H1 (cell line): ENCODE results near the gene MPIG6B. TPM values are rescaled to one million over a fixed set of nuclear protein-coding genes. Genes with fewer than 3 reads are reported as not detected.

ENCODE experiments used
- CTCF ChIA-PET: fragments of 300-600 bp; sonication (Branson Sonifier 250); formaldehyde crosslinking; loops from one replicate; lab custom pipeline; 2021; ENCODE audit not compliant: partially characterized antibody; lab: Charles Lee
- POLR2A ChIA-PET: fragments of 300-600 bp; sonication (Branson Sonifier 250); formaldehyde crosslinking; loops from one replicate; lab custom pipeline; 2021; ENCODE audit warnings: inconsistent platforms; ENCODE audit not compliant: partially characterized antibody; lab: Charles Lee
- DNase-seq, 2 experiments: peaks; one replicate each; pipeline versions ENCODE4 v3.0.0 to v3.0.0-alpha.2; 2010 to 2022; ENCODE audit warnings: low spot score in 2 of 2, low read depth in 1 of 2, mixed read lengths in 1 of 2
- FAIRE-seq: peaks from 2 replicates; lab custom pipeline; 2011; peaks lifted over from hg19 to GRCh38; lab: Jason Lieb, UNC
- H2AFZ ChIP-seq: 2 replicates; pipeline ENCODE4 v1.8.1; 2012; ENCODE audit warnings: low read length, inconsistent platforms
- H2AK5ac ChIP-seq: 2 replicates; pipeline ENCODE4 v1.6.1; 2013; ENCODE audit warnings: low read depth, low read length
- H2BK120ac ChIP-seq: replicated peaks from 2 replicates; pipeline ENCODE3; 2013; ENCODE audit warnings: low read depth, low read length, inconsistent platforms
- H2BK12ac ChIP-seq: 2 replicates; pipeline ENCODE4 v1.6.1; 2013; ENCODE audit warnings: low read depth, low read length
- H2BK15ac ChIP-seq: 2 replicates; pipeline ENCODE4 v1.6.1; 2013; ENCODE audit warnings: low read length
- H2BK20ac ChIP-seq: 2 replicates; pipeline ENCODE4 v1.6.1; 2013; ENCODE audit warnings: low read length
- H2BK5ac ChIP-seq: 2 replicates; pipeline ENCODE4 v1.6.1; 2013; ENCODE audit warnings: low read depth, low read length
- H3K14ac ChIP-seq: 2 replicates; pipeline ENCODE4 v1.6.1; 2013; ENCODE audit warnings: inconsistent platforms; ENCODE audit not compliant: insufficient read length
- H3K18ac ChIP-seq: 2 replicates; pipeline ENCODE4 v1.6.1; 2013; ENCODE audit warnings: low read length; ENCODE audit errors: extremely low read depth
- H3K23ac ChIP-seq: 2 replicates; pipeline ENCODE4 v1.6.1; 2013; ENCODE audit warnings: inconsistent platforms; ENCODE audit not compliant: insufficient read length
- H3K23me2 ChIP-seq: 2 replicates; pipeline ENCODE4 v1.6.1; 2013; ENCODE audit warnings: low read depth, low read length
- H3K27ac ChIP-seq: 2 replicates; pipeline ENCODE4 v1.6.1; 2011; ENCODE audit warnings: low read depth, low read length, inconsistent platforms
- H3K27me3 ChIP-seq, 4 experiments: replicated peaks in 1 of 4; 1 replicate in 1 of 4; 2 replicates in 3 of 4; pipeline versions ENCODE4 v1.6.1 to v1.8.1; 2011 to 2013; ENCODE audit warnings: low read length in 3 of 4, mild to moderate bottlenecking in 3 of 4, inconsistent platforms in 2 of 4, mixed read lengths in 2 of 4, moderate library complexity in 1 of 4; ENCODE audit not compliant: control insufficient read depth in 3 of 4, insufficient read depth in 3 of 4; ENCODE audit errors: extremely low read depth in 1 of 4
- H3K36me3 ChIP-seq, 4 experiments: 2 replicates each; pipeline versions ENCODE4 v1.6.1 to v1.8.1; 2011 to 2013; ENCODE audit warnings: mild to moderate bottlenecking in 4 of 4, low read length in 3 of 4, moderate library complexity in 2 of 4, control low read depth in 1 of 4, inconsistent platforms in 1 of 4; ENCODE audit not compliant: insufficient read depth in 4 of 4, control insufficient read depth in 2 of 4
- H3K4ac ChIP-seq: replicated peaks from 2 replicates; pipeline ENCODE3; 2013; ENCODE audit warnings: low read length, low read depth, mixed read lengths, inconsistent platforms; ENCODE audit not compliant: insufficient read length
- H3K4me1 ChIP-seq, 4 experiments: replicated peaks in 1 of 4; 1 replicate in 1 of 4; 2 replicates in 3 of 4; pipeline versions ENCODE4 v1.6.1 to v1.8.1; 2011 to 2013; ENCODE audit warnings: low read length in 3 of 4, inconsistent platforms in 2 of 4, mixed read lengths in 1 of 4; ENCODE audit not compliant: insufficient read depth in 4 of 4, control insufficient read depth in 3 of 4
- H3K4me2 ChIP-seq, 2 experiments: 2 replicates each; pipeline versions ENCODE4 v1.6.1 to v1.8.1; 2011 to 2013; ENCODE audit warnings: low read depth in 2 of 2, low read length in 2 of 2, control low read depth in 1 of 2, inconsistent platforms in 1 of 2, mild to moderate bottlenecking in 1 of 2; ENCODE audit not compliant: insufficient read depth in 1 of 2
- H3K4me3 ChIP-seq, 4 experiments: fragments of 200-600, 300-600 bp in 1 of 4; sonication (generic), shearing (Covaris generic), sonication (Bioruptor Twin) in 1 of 4; 2 replicates each; pipeline versions ENCODE4 v1.5.1 to v1.8.1; 2011 to 2016; ENCODE audit warnings: low read length in 4 of 4, low read depth in 3 of 4, control low read depth in 2 of 4, inconsistent platforms in 2 of 4, mild to moderate bottlenecking in 2 of 4, mixed read lengths in 1 of 4, moderate library complexity in 1 of 4; ENCODE audit not compliant: insufficient read depth in 2 of 4; ENCODE audit errors: extremely low read depth in 1 of 4
- H3K56ac ChIP-seq: replicated peaks from 2 replicates; pipeline ENCODE3; 2013; ENCODE audit warnings: low read depth, mild to moderate bottlenecking, mixed read lengths, low read length, inconsistent platforms; ENCODE audit not compliant: insufficient read length
- H3K79me1 ChIP-seq: 2 replicates; pipeline ENCODE4 v1.6.1; 2013; ENCODE audit warnings: low read depth, low read length, control low read depth
- H3K79me2 ChIP-seq, 2 experiments: 2 replicates each; pipeline versions ENCODE4 v1.6.1 to v1.8.1; 2012 to 2013; ENCODE audit warnings: low read length in 2 of 2, mild to moderate bottlenecking in 2 of 2, inconsistent platforms in 1 of 2; ENCODE audit not compliant: insufficient read depth in 2 of 2, control insufficient read depth in 1 of 2
- H3K9ac ChIP-seq, 4 experiments: replicated peaks in 1 of 4; 1 replicate in 1 of 4; 2 replicates in 3 of 4; pipeline versions ENCODE4 v1.6.1 to v1.8.1; 2011 to 2013; ENCODE audit warnings: low read depth in 3 of 4, low read length in 3 of 4, control low read depth in 2 of 4, mild to moderate bottlenecking in 2 of 4, moderate library complexity in 2 of 4, inconsistent platforms in 1 of 4; ENCODE audit errors: extremely low read depth in 1 of 4
- H3K9me3 ChIP-seq, 2 experiments: 2 replicates each; pipeline versions ENCODE4 v1.6.1 to v1.8.1; 2012 to 2013; ENCODE audit warnings: mild to moderate bottlenecking in 2 of 2, moderate library complexity in 2 of 2, control low read depth in 1 of 2, inconsistent platforms in 1 of 2, low read depth in 1 of 2, low read length in 1 of 2, mixed read lengths in 1 of 2; ENCODE audit not compliant: insufficient read depth in 2 of 2
- H4K20me1 ChIP-seq, 2 experiments: replicated peaks in 1 of 2; 2 replicates each; pipeline versions ENCODE3 to v1.8.1; 2011 to 2013; ENCODE audit warnings: inconsistent platforms in 2 of 2, low read length in 2 of 2, mild to moderate bottlenecking in 1 of 2; ENCODE audit not compliant: insufficient read depth in 2 of 2, control insufficient read depth in 1 of 2
- H4K5ac ChIP-seq: 2 replicates; pipeline ENCODE4 v1.6.1; 2013; ENCODE audit warnings: low read length, low read depth, mixed read lengths, inconsistent platforms; ENCODE audit not compliant: insufficient read length
- H4K8ac ChIP-seq: 2 replicates; pipeline ENCODE4 v1.8.0; 2013; ENCODE audit warnings: mild to moderate bottlenecking, moderate library complexity, low read length, inconsistent platforms; ENCODE audit not compliant: insufficient read depth; ENCODE audit errors: extremely low read depth
- H4K91ac ChIP-seq: replicated peaks from 2 replicates; pipeline ENCODE3; 2013; ENCODE audit warnings: low read length, mixed read lengths, inconsistent platforms; ENCODE audit not compliant: insufficient read length
- CBX5 ChIP-seq: fragments of 300-800, 300-1000 bp; sonication (generic); IDR thresholded peaks from 2 replicates; pipeline ENCODE4 v1.7.1; 2016; ENCODE audit warnings: antibody characterized with exemption, low read length, low read depth
- CEBPB ChIP-seq: IDR thresholded peaks from 2 replicates; pipeline ENCODE4 v1.6.1; 2012; ENCODE audit warnings: low read depth, low read length
- EGR1 ChIP-seq: IDR thresholded peaks from 2 replicates; pipeline ENCODE4 v1.6.1; 2011; ENCODE audit warnings: low read depth, low read length, borderline replicate concordance
- HDAC6 ChIP-seq: IDR thresholded peaks from one replicate; pipeline ENCODE4 v1.7.1; 2012; ENCODE audit warnings: low read depth, mild to moderate bottlenecking, inconsistent platforms, low read length, moderate library complexity
- RBBP5 ChIP-seq: IDR thresholded peaks from 2 replicates; pipeline ENCODE4 v1.7.1; 2012; ENCODE audit warnings: low read depth, mild to moderate bottlenecking, inconsistent platforms, low read length, moderate library complexity, borderline replicate concordance
- TBP ChIP-seq: IDR thresholded peaks from 2 replicates; pipeline ENCODE4 v1.6.1; 2011; ENCODE audit warnings: low read depth, low read length, improper control_type of control experiment
- WGBS, 2 experiments: shearing (Covaris generic) in 1 of 2; methylation state at CpG; one replicate each; pipeline versions ENCODE4 v1.1.6 to v1.1.7; 2013 to 2015; ENCODE audit warnings: low lambda C conversion rate in 2 of 2, mixed read lengths in 2 of 2, inconsistent platforms in 1 of 2, low coverage in 1 of 2, missing lambda C conversion rate in 1 of 2; ENCODE audit not compliant: insufficient replicate concordance in 2 of 2, insufficient coverage in 1 of 2, insufficient read length in 1 of 2; ENCODE audit errors: extremely low coverage in 1 of 2, missing lambda C conversion rate in 1 of 2; 5-methylcytosine and 5-hydroxymethylcytosine counted together
- polyA plus RNA-seq, 7 experiments: library from polyadenylated mRNA; depleted of rRNA in 3 of 7; stranded (reverse) in 5 of 7; unstranded in 2 of 7; fragments of >200 nt in 5 of 7; fragments of 200-250 nt in 2 of 7; gene quantifications; 1 replicate in 5 of 7; 2 replicates in 1 of 7; 4 replicates in 1 of 7; pipeline versions ENCODE4 v1.2.1 to v1.2.3, GENCODE V29; 2011 to 2013; ENCODE audit warnings: missing spikeins in 2 of 7, mixed read lengths in 2 of 7
- total RNA-seq: library from RNA; stranded (reverse); fragmentation: NEBNext Ultra II Directional; extraction: Animal tissue kit (Norgen Biotek cat#: 25700); gene quantifications from 2 replicates; pipeline ENCODE4 v1.2.1, GENCODE V29; 2021

Gene MPIG6B
- total and polyA plus RNA-seq, 2 of the 8 experiments (the other 6 are each of a cell fraction or from before 2014, with no cell fraction given), result 0.18 TPM; not detected in 1

- Histone ChIP-seq H4K8ac (no peak overlapping the region), H3K4me3 (no peak overlapping the region), H2BK20ac (no peak overlapping the region), H2BK120ac (no peak overlapping the region), H3K14ac (no peak overlapping the region), H4K5ac (no peak overlapping the region), H3K18ac (no peak overlapping the region), H2BK5ac (no peak overlapping the region), H3K9me3 (no peaks in the 10 kb centered on the region), H3K56ac (no peak overlapping the region), H3K23me2 (peaks cover 3% of the 10 kb centered on the region; the same call in 1 of the 2 replicates), H3K36me3 (peaks cover 0 to 16% (median 1%) of the 10 kb centered on the region in 4 experiments; a peak in 3 of 8 replicates), H4K91ac (no peak overlapping the region), H3K79me2 (no peaks in the 10 kb centered on the region), H3K27me3 (no peaks in the 10 kb centered on the region), H3K4me2 (no peak overlapping the region), H3K79me1 (no peaks in the 10 kb centered on the region), H3K4me1 (peaks cover 0 to 11% (median under 1%) of the 10 kb centered on the region in 4 experiments; a peak in 4 of 7 replicates), H2AFZ (no peak overlapping the region), H2BK12ac (no peak overlapping the region), H3K4ac (no peak overlapping the region), H2AK5ac (no peak overlapping the region), H2BK15ac (no peak overlapping the region), H3K9ac (no peak overlapping the region), H3K23ac (no peak overlapping the region), H4K20me1 (no peaks in the 10 kb centered on the region), H3K27ac (no peak overlapping the region)
- CTCF ChIA-PET, result interaction anchor here (0.5 to 1.6 kb wide), 8 partner anchors 9 to 134 kb away, joined by 3 to 5 read pairs (median 3); partner anchors contain the start of genes CLIC1 and VWA7
- TF ChIP-seq CBX5, result no peak
- no peak for TF ChIP-seq HDAC6
- no peak for TF ChIP-seq CEBPB
- TF ChIP-seq EGR1, result no peak
- TF ChIP-seq TBP, result no peak
- no peak for TF ChIP-seq RBBP5
- FAIRE-seq, result no peak
- POLR2A ChIA-PET, result interaction anchor here (0.6 to 1.6 kb wide), 8 partner anchors 11 to 103 kb away, joined by 3 to 12 read pairs (median 4); partner anchors contain the start of genes C6orf47, DDAH2 and MSH5
- no peak for DNase-seq
- 98% methylated on average over 4 of the region's 4 CpGs; no CpG with 5 or more reads in 1 of the 2 experiments for WGBS, 2 experiments
These were observed 41.0 kb downstream of the MPIG6B start for GRCh38 chr6:31764198-31764597.
